Astrocyte (in vitro differentiated cells and primary cell): Measurements from ENCODE around the gene TNIP1. TPM values are rescaled to one million over a fixed set of nuclear protein-coding genes. Genes with fewer than 3 reads are reported as not detected.

Experiments used
- DNase-seq: peaks from one replicate; pipeline ENCODE4 v3.0.0-alpha.2; 2010; ENCODE audit warnings: low read depth
- FAIRE-seq: peaks from 2 replicates; lab custom pipeline; 2011; peaks lifted over from hg19 to GRCh38; lab: Jason Lieb, UNC
- H2AFZ ChIP-seq: 2 replicates; pipeline ENCODE4 v1.6.0; 2012; ENCODE audit warnings: low read depth, low read length, inconsistent platforms
- H3K27ac ChIP-seq: 2 replicates; pipeline ENCODE4 v1.5.1; 2011; ENCODE audit warnings: low read depth, low read length, inconsistent platforms
- H3K27me3 ChIP-seq: 2 replicates; pipeline ENCODE4 v1.6.0; 2011; ENCODE audit warnings: low read length, inconsistent platforms; ENCODE audit not compliant: insufficient read depth
- H3K36me3 ChIP-seq: 2 replicates; pipeline ENCODE4 v1.5.1; 2011; ENCODE audit warnings: low read length, inconsistent platforms; ENCODE audit not compliant: insufficient read depth
- H3K4me1 ChIP-seq: 2 replicates; pipeline ENCODE4 v1.5.1; 2011; ENCODE audit warnings: low read length, inconsistent platforms; ENCODE audit not compliant: insufficient read depth
- H3K4me2 ChIP-seq: 2 replicates; pipeline ENCODE4 v1.6.0; 2012; ENCODE audit warnings: low read length, inconsistent platforms
- H3K4me3 ChIP-seq: 2 replicates; pipeline ENCODE4 v1.5.1; 2011; ENCODE audit warnings: low read depth, mild to moderate bottlenecking, low read length, inconsistent platforms; ENCODE audit not compliant: insufficient read depth
- H3K79me2 ChIP-seq: 2 replicates; pipeline ENCODE4 v1.6.0; 2012; ENCODE audit warnings: mild to moderate bottlenecking, low read length, inconsistent platforms; ENCODE audit not compliant: insufficient read depth
- H3K9ac ChIP-seq: 2 replicates; pipeline ENCODE4 v1.6.0; 2012; ENCODE audit warnings: mild to moderate bottlenecking, low read length, inconsistent platforms
- H3K9me3 ChIP-seq: 2 replicates; pipeline ENCODE4 v1.5.1; 2012; ENCODE audit warnings: low read depth, mild to moderate bottlenecking, low read length, inconsistent platforms; ENCODE audit not compliant: insufficient read depth
- H4K20me1 ChIP-seq: 2 replicates; pipeline ENCODE4 v1.6.0; 2012; ENCODE audit warnings: low read length, inconsistent platforms; ENCODE audit not compliant: insufficient read depth
- H3K27ac Mint-ChIP-seq: one replicate; pipeline ENCODE4 v1.8.0; 2021; ENCODE audit warnings: mild to moderate bottlenecking, mixed read lengths; ENCODE audit not compliant: unreplicated experiment
- H3K27me3 Mint-ChIP-seq: one replicate; pipeline ENCODE4 v1.8.0; 2021; ENCODE audit warnings: low read depth, mixed read lengths; ENCODE audit not compliant: unreplicated experiment
- H3K36me3 Mint-ChIP-seq: one replicate; pipeline ENCODE4 v1.8.0; 2021; ENCODE audit warnings: low read depth, mixed read lengths; ENCODE audit not compliant: unreplicated experiment
- H3K4me1 Mint-ChIP-seq: one replicate; pipeline ENCODE4 v1.8.0; 2021; ENCODE audit warnings: low read depth, mixed read lengths; ENCODE audit not compliant: unreplicated experiment
- H3K4me3 Mint-ChIP-seq: one replicate; pipeline ENCODE4 v1.8.0; 2021; ENCODE audit warnings: mild to moderate bottlenecking, moderate library complexity, mixed read lengths; ENCODE audit not compliant: unreplicated experiment
- H3K9me3 Mint-ChIP-seq: one replicate; pipeline ENCODE4 v1.8.0; 2021; ENCODE audit warnings: mild to moderate bottlenecking, mixed read lengths; ENCODE audit not compliant: unreplicated experiment
- CTCF ChIP-seq: IDR thresholded peaks from 2 replicates; pipeline ENCODE4 v1.5.1; 2011; ENCODE audit warnings: low read depth, mild to moderate bottlenecking, inconsistent platforms, low read length, moderate library complexity; ENCODE audit not compliant: insufficient read depth
- EZH2 ChIP-seq: IDR thresholded peaks from 2 replicates; pipeline ENCODE4 v1.6.1; 2012; ENCODE audit warnings: mild to moderate bottlenecking, low read length, inconsistent platforms; ENCODE audit not compliant: insufficient read depth
- total RNA-seq: library from RNA; stranded (reverse); gene quantifications from 2 replicates; pipeline ENCODE4 v1.2.1, GENCODE V29; 2021

Gene TNIP1
- total RNA-seq, 1 donor from 2014 or later, result 119 TPM

GRCh38 chr5:151095341-151096000 lies 14.6 kb upstream of the TNIP1 start:
- Mint-ChIP-seq H3K27me3 (no peaks in the 10 kb centered on the region), H3K4me1 (peaks cover 39% of the 10 kb centered on the region), H3K9me3 (no peaks in the 10 kb centered on the region), H3K27ac (peak overlapping the region; percentile 72), H3K36me3 (peaks cover 10% of the 10 kb centered on the region), H3K4me3 (no peak overlapping the region)
- Histone ChIP-seq H2AFZ (no peak overlapping the region), H4K20me1 (no peaks in the 10 kb centered on the region), H3K4me1 (peaks cover 35% of the 10 kb centered on the region), H3K36me3 (no peaks in the 10 kb centered on the region), H3K4me3 (no peak overlapping the region), H3K27ac (no peak overlapping the region), H3K9me3 (no peaks in the 10 kb centered on the region), H3K79me2 (no peaks in the 10 kb centered on the region), H3K9ac (no peak overlapping the region), H3K27me3 (no peaks in the 10 kb centered on the region), H3K4me2 (no peak overlapping the region)
- TF ChIP-seq EZH2, result no peak
- TF ChIP-seq CTCF, result no peak
- no peak for DNase-seq
- no peak for FAIRE-seq

GRCh38 chr5:151094852-151095245 lies 14.0 kb upstream of the TNIP1 start:
- Histone ChIP-seq H3K4me1 (peaks cover 35% of the 10 kb centered on the region), H3K9ac (peak overlapping the region; percentile 55), H3K79me2 (no peaks in the 10 kb centered on the region), H3K27ac (peak overlapping the region; percentile 83), H2AFZ (no peak overlapping the region), H3K36me3 (no peaks in the 10 kb centered on the region), H3K4me3 (no peak overlapping the region), H3K4me2 (no peak overlapping the region), H3K27me3 (no peaks in the 10 kb centered on the region), H3K9me3 (no peaks in the 10 kb centered on the region), H4K20me1 (no peaks in the 10 kb centered on the region)
- DNase-seq (no peak), FAIRE-seq (no peak)
- Mint-ChIP-seq H3K4me1 (peaks cover 36% of the 10 kb centered on the region), H3K27ac (peak overlapping the region; percentile 89), H3K9me3 (no peaks in the 10 kb centered on the region), H3K36me3 (peaks cover 7% of the 10 kb centered on the region), H3K27me3 (no peaks in the 10 kb centered on the region), H3K4me3 (no peak overlapping the region)
- TF ChIP-seq CTCF, result no peak
- no peak for TF ChIP-seq EZH2
